ENCODE measurements around the gene SPATA17.
A peak's percentile ranks its signal among the peaks of the same experiment; 100 is the strongest.

Gene SPATA17

DNA sequence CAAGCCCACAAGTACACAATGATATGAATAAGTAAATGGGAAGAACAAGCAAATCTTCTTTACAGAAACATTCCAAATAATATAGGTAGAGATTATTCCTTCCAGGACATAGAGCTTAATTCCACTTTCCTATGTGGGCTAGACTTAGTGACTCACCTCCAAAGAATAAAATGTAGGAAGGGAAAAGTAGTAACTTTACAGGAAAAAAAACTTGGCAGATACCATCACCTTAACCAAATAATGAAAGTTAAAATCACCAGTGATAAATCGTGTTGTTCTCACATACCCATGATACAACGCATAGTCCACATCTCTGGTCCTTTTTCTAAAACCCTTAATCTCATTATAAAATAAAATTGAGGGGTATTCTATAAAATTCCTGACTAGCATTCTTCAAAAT is 260.8 kb downstream of the SPATA17 start:
- no peaks in the 10 kb centered on the region for H3K9me3 ChIP-seq (replicated peaks; ENCODE audit: low read length)
- H3K4me2 ChIP-seq (ENCODE audit: low read length) = no peak overlapping the region
- no peaks in the 10 kb centered on the region for H3K36me3 ChIP-seq (ENCODE audit: insufficient read depth, low read length)
- no peak overlapping the region for H3K4me3 ChIP-seq (ENCODE audit: low read length)
- peaks cover 5% of the 10 kb centered on the region for H3K4me1 ChIP-seq (ENCODE audit: control insufficient read depth, insufficient read depth, low read length)
- H3K9ac ChIP-seq (ENCODE audit: low read depth, low read length) = no peak overlapping the region
- no peaks in the 10 kb centered on the region for H3K27me3 ChIP-seq (ENCODE audit: control insufficient read depth, insufficient read depth, low read length)

GRCh38 chr1:217892750-217893149 is 261.6 kb downstream of the SPATA17 start:
- Histone ChIP-seq H3K9ac (ENCODE audit: low read depth, low read length) (no peak overlapping the region), H3K9me3 (replicated peaks; ENCODE audit: low read length) (no peaks in the 10 kb centered on the region), H3K4me2 (ENCODE audit: low read length) (no peak overlapping the region), H3K4me1 (ENCODE audit: control insufficient read depth, insufficient read depth, low read length) (peaks cover 5% of the 10 kb centered on the region), H3K4me3 (ENCODE audit: low read length) (no peak overlapping the region), H3K27me3 (ENCODE audit: control insufficient read depth, insufficient read depth, low read length) (no peaks in the 10 kb centered on the region), H3K36me3 (ENCODE audit: insufficient read depth, low read length) (no peaks in the 10 kb centered on the region)

DNA sequence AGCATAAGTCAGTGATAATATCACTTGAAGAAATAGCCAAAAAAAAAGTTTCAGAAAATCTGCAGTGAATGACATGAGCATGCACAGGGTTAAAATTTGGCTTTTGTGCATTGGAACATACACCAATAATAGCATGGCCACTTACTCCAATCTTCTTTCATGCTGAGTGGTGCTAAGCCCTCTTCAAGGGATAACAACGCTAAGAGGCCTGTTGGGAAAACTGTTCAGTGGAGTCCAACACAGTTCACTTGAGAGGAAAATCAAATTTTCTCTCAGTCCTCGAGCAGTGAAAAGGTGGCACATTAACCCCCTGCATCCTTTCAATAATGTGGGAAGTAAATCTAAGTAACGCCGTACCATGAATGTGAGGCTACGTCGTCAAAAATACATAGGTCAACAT is 264.7 kb downstream of the SPATA17 start:
- Histone ChIP-seq H3K4me1 (ENCODE audit: control insufficient read depth, insufficient read depth, low read length) (peaks cover 5% of the 10 kb centered on the region), H3K9me3 (replicated peaks; ENCODE audit: low read length) (no peaks in the 10 kb centered on the region), H3K27me3 (ENCODE audit: control insufficient read depth, insufficient read depth, low read length) (no peaks in the 10 kb centered on the region), H3K36me3 (ENCODE audit: insufficient read depth, low read length) (no peaks in the 10 kb centered on the region), H3K9ac (ENCODE audit: low read depth, low read length) (no peak overlapping the region), H3K4me2 (ENCODE audit: low read length) (no peak overlapping the region), H3K4me3 (ENCODE audit: low read length) (no peak overlapping the region)

DNA sequence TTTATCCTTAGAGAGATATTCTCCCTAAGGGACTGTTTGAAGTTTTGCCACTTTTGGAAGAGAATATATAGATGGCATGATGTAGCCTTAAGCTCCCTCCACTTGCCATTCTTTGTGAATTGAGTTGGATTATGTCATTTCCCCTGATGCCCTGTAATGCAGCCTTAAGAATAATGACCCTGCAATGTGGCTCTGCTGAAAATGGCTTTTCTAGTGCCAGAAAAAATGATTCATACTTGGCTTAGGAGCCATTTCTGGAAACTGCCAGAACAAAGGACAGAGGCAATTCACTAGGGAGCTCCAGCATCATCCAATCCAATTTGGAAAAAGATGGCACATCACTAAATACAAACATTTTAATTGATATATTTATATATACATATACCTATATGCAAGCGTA is 265.3 kb downstream of the SPATA17 start:
- Histone ChIP-seq H3K4me3 (ENCODE audit: low read length) (no peak overlapping the region), H3K9me3 (replicated peaks; ENCODE audit: low read length) (no peaks in the 10 kb centered on the region), H3K9ac (ENCODE audit: low read depth, low read length) (no peak overlapping the region), H3K27me3 (ENCODE audit: control insufficient read depth, insufficient read depth, low read length) (no peaks in the 10 kb centered on the region), H3K4me2 (ENCODE audit: low read length) (no peak overlapping the region), H3K4me1 (ENCODE audit: control insufficient read depth, insufficient read depth, low read length) (peaks cover 5% of the 10 kb centered on the region), H3K36me3 (ENCODE audit: insufficient read depth, low read length) (no peaks in the 10 kb centered on the region)

DNA sequence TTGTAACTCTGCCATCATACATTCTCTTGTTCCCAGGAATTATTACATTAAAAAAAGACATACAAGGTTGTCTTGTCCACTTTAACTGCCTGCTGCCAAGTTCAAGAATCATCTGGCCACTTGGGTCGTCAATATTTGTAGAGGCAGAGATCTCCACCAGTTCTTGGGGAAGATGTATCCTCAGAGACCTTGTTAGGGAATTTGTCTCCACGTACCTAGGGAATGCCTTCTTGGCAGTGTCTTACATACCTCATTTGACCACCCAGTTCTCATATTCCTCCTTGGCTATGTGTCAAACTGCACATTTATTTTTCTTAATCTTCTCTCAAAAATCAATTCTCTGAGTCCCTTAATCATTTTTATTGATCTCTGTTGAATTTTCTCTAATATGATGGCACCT is 266.0 kb downstream of the SPATA17 start:
- Histone ChIP-seq H3K9ac (ENCODE audit: low read depth, low read length) (no peak overlapping the region), H3K4me1 (ENCODE audit: control insufficient read depth, insufficient read depth, low read length) (peaks cover 5% of the 10 kb centered on the region), H3K4me2 (ENCODE audit: low read length) (no peak overlapping the region), H3K4me3 (ENCODE audit: low read length) (no peak overlapping the region), H3K9me3 (replicated peaks; ENCODE audit: low read length) (no peaks in the 10 kb centered on the region), H3K36me3 (ENCODE audit: insufficient read depth, low read length) (no peaks in the 10 kb centered on the region), H3K27me3 (ENCODE audit: control insufficient read depth, insufficient read depth, low read length) (no peaks in the 10 kb centered on the region)

- H3K9me3 ChIP-seq (replicated peaks; ENCODE audit: low read length) = no peaks in the 10 kb centered on the region
- no peaks in the 10 kb centered on the region for H3K4me1 ChIP-seq (ENCODE audit: control insufficient read depth, insufficient read depth, low read length)
- H3K27me3 ChIP-seq (ENCODE audit: control insufficient read depth, insufficient read depth, low read length) = no peaks in the 10 kb centered on the region
- no peak overlapping the region for H3K4me2 ChIP-seq (ENCODE audit: low read length)
- H3K9ac ChIP-seq (ENCODE audit: low read depth, low read length) = no peak overlapping the region
- no peak overlapping the region for H3K4me3 ChIP-seq (ENCODE audit: low read length)
- H3K36me3 ChIP-seq (ENCODE audit: insufficient read depth, low read length) = no peaks in the 10 kb centered on the region
Observed at GRCh38 chr1:217899614-217900013, 268.5 kb downstream of the SPATA17 start.

- Histone ChIP-seq H3K36me3 (ENCODE audit: insufficient read depth, low read length) (no peaks in the 10 kb centered on the region), H3K4me2 (ENCODE audit: low read length) (no peak overlapping the region), H3K4me1 (ENCODE audit: control insufficient read depth, insufficient read depth, low read length) (no peaks in the 10 kb centered on the region), H3K9me3 (replicated peaks; ENCODE audit: low read length) (no peaks in the 10 kb centered on the region), H3K9ac (ENCODE audit: low read depth, low read length) (no peak overlapping the region), H3K27me3 (ENCODE audit: control insufficient read depth, insufficient read depth, low read length) (peaks cover 3% of the 10 kb centered on the region), H3K4me3 (ENCODE audit: low read length) (no peak overlapping the region)
Observed at GRCh38 chr1:217907504-217907903, 276.4 kb downstream of the SPATA17 start.

DNA sequence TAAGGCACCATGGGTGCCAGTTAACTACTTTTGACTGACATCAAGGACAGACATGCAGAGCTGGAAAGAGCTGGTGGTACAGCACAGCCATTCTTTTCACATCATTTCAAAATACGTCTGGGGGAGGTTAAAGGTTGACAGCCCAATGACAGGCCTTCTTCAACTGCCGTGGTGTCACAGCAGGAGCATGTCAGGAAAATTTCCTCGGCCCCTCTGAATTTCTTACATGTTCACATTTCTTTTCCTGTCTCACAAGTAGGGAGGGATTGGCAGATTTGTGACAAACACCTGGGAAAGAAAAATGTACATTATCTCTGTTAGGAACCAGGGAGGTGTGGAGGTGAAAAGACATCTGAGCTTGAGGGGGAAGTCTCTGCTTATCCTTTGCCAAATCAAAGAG is 279.1 kb downstream of the SPATA17 start:
- Histone ChIP-seq H3K4me1 (ENCODE audit: control insufficient read depth, insufficient read depth, low read length) (no peaks in the 10 kb centered on the region), H3K9ac (ENCODE audit: low read depth, low read length) (no peak overlapping the region), H3K9me3 (replicated peaks; ENCODE audit: low read length) (no peaks in the 10 kb centered on the region), H3K36me3 (ENCODE audit: insufficient read depth, low read length) (no peaks in the 10 kb centered on the region), H3K27me3 (ENCODE audit: control insufficient read depth, insufficient read depth, low read length) (no peaks in the 10 kb centered on the region), H3K4me3 (ENCODE audit: low read length) (no peak overlapping the region), H3K4me2 (ENCODE audit: low read length) (no peak overlapping the region)

DNA sequence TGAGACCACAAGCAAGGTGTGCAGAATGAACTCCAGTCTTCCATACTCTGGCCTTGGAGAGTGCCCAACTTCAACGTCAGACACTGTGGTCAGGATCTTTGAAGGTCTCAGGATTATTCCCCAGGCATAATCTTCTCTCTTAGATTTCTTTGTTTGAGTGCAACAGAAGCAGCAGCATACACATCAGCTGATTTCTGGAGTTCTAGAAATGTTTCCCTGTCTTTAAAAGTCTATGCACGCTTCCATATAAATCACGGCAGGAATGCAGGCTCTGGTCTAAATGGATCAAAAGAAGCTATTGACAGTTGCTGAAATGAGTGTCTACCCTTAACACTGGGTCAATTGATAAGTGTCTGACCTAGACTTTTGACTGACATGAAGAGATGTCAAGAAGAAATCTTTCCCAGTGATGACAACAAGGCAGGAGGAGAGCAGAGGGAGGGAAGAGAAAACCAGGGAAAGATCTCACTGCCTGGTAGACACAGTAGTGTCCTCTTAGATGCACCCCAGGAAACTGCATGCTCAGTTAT is 279.7 kb downstream of the SPATA17 start:
- no peaks in the 10 kb centered on the region for H3K36me3 ChIP-seq (ENCODE audit: insufficient read depth, low read length)
- H3K4me2 ChIP-seq (ENCODE audit: low read length) = no peak overlapping the region
- H3K4me3 ChIP-seq (ENCODE audit: low read length) = no peak overlapping the region
- H3K9ac ChIP-seq (ENCODE audit: low read depth, low read length) = no peak overlapping the region
- H3K4me1 ChIP-seq (ENCODE audit: control insufficient read depth, insufficient read depth, low read length) = no peaks in the 10 kb centered on the region
- no peaks in the 10 kb centered on the region for H3K9me3 ChIP-seq (replicated peaks; ENCODE audit: low read length)
- no peaks in the 10 kb centered on the region for H3K27me3 ChIP-seq (ENCODE audit: control insufficient read depth, insufficient read depth, low read length)

DNA sequence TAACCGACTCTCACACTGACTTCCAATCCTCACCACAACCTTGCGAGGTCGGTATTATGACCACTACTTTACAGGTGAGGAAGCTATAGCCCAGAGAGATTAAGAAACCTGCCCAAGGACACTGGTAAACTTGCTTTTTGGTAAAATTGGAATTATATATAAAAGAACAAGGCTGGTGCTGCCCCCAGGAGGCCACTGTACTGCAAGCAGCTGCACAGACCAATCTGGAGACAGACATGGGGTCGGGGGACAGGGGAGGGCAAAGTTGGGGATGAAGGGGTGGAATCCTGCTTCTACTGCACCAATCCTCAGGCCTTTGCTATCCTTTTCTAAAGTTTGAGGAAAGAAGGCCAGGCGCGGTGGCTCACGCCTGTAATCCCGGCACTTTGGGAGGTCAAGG is 280.8 kb downstream of the SPATA17 start:
- Histone ChIP-seq H3K27me3 (ENCODE audit: control insufficient read depth, insufficient read depth, low read length) (no peaks in the 10 kb centered on the region), H3K9ac (ENCODE audit: low read depth, low read length) (no peak overlapping the region), H3K4me3 (ENCODE audit: low read length) (no peak overlapping the region), H3K36me3 (ENCODE audit: insufficient read depth, low read length) (no peaks in the 10 kb centered on the region), H3K4me2 (ENCODE audit: low read length) (no peak overlapping the region), H3K9me3 (replicated peaks; ENCODE audit: low read length) (no peaks in the 10 kb centered on the region), H3K4me1 (ENCODE audit: control insufficient read depth, insufficient read depth, low read length) (no peaks in the 10 kb centered on the region)

GRCh38 chr1:217917281-217917887 is 286.2 kb downstream of the SPATA17 start:
- Histone ChIP-seq H3K27me3 (ENCODE audit: control insufficient read depth, insufficient read depth, low read length) (peaks cover 9% of the 10 kb centered on the region), H3K4me3 (ENCODE audit: low read length) (no peak overlapping the region), H3K36me3 (ENCODE audit: insufficient read depth, low read length) (no peaks in the 10 kb centered on the region), H3K9ac (ENCODE audit: low read depth, low read length) (no peak overlapping the region), H3K4me1 (ENCODE audit: control insufficient read depth, insufficient read depth, low read length) (no peaks in the 10 kb centered on the region), H3K9me3 (replicated peaks; ENCODE audit: low read length) (no peaks in the 10 kb centered on the region), H3K4me2 (ENCODE audit: low read length) (no peak overlapping the region)

- Histone ChIP-seq H3K4me2 (ENCODE audit: low read length) (peak overlapping the region; percentile 80), H3K9ac (ENCODE audit: low read depth, low read length) (no peak overlapping the region), H3K4me3 (ENCODE audit: low read length) (peak overlapping the region; percentile 58), H3K36me3 (ENCODE audit: insufficient read depth, low read length) (no peaks in the 10 kb centered on the region), H3K27me3 (ENCODE audit: control insufficient read depth, insufficient read depth, low read length) (peaks cover 9% of the 10 kb centered on the region), H3K9me3 (replicated peaks; ENCODE audit: low read length) (no peaks in the 10 kb centered on the region), H3K4me1 (ENCODE audit: control insufficient read depth, insufficient read depth, low read length) (no peaks in the 10 kb centered on the region)
Observed at GRCh38 chr1:217919683-217920388, 288.7 kb downstream of the SPATA17 start.
